Tibial nerve (tissue), 4 donors: ENCODE results near the gene KIAA1217. TPM values are rescaled to one million over a fixed set of nuclear protein-coding genes. Genes with fewer than 3 reads are reported as not detected.

Source experiments
- DNase-seq, 2 donors: peaks; one replicate each; pipeline ENCODE4 v3.0.0-alpha.2; 2019; ENCODE audit warnings: low spot score in 2 of 2
- H3K27ac ChIP-seq, 4 donors: fragments of 200-600 bp; sonication (generic) in 3 of 4; one replicate each; pipeline ENCODE4 v1.5.1; 2017 to 2019; ENCODE audit warnings: mild to moderate bottlenecking in 1 of 4
- H3K27me3 ChIP-seq, 2 donors: fragments of 200-600 bp; sonication (generic) in 1 of 2; one replicate each; pipeline versions ENCODE4 v1.5.1 to v1.6.0; 2017 to 2019
- H3K36me3 ChIP-seq, 3 donors: fragments of 200-600 bp; sonication (generic); one replicate each; pipeline ENCODE4 v1.5.1; 2018 to 2019
- H3K4me1 ChIP-seq, 4 donors: fragments of 200-600 bp; sonication (generic) in 3 of 4; one replicate each; pipeline ENCODE4 v1.5.1; 2017 to 2019
- H3K4me3 ChIP-seq, 4 donors: fragments of 200-600 bp; sonication (generic) in 3 of 4; one replicate each; pipeline ENCODE4 v1.5.1; 2017 to 2019; ENCODE audit warnings: mild to moderate bottlenecking in 1 of 4, moderate library complexity in 1 of 4
- H3K9me3 ChIP-seq, 4 donors: fragments of 200-600 bp; sonication (generic) in 3 of 4; one replicate each; pipeline ENCODE4 v1.5.1; 2017 to 2019
- EP300 ChIP-seq, 2 donors: sonication (generic); formaldehyde crosslinking; IDR thresholded peaks; one replicate each; pipeline ENCODE4 v1.6.1; 2017; ENCODE audit warnings: antibody characterized with exemption in 2 of 2, mild to moderate bottlenecking in 1 of 2
- POLR2A ChIP-seq, 2 donors: fragments of 450-650 bp; IDR thresholded peaks; one replicate each; pipeline ENCODE4 v1.6.1; 2017; ENCODE audit warnings: antibody characterized with exemption in 2 of 2, mild to moderate bottlenecking in 2 of 2, moderate library complexity in 2 of 2
- WGBS, 2 donors: methylation state at CpG; one replicate each; pipeline ENCODE4 v1.1.5; 2018; 5-methylcytosine and 5-hydroxymethylcytosine counted together
- total RNA-seq, 4 donors: library from RNA; depleted of rRNA; stranded (reverse); fragments of >200 nt; gene quantifications; one replicate each; pipeline ENCODE4 v1.1.0, GENCODE V29; 2016
- TF ChIP-seq, protein P1 (sequence below), 5 experiments: fragments of 200-600 bp in 3 of 5; fragments of 450-650 bp in 2 of 5; sonication (generic) in 3 of 5; IDR thresholded peaks; one replicate each; pipeline ENCODE4 v1.5.1; 2016 to 2019; ENCODE audit warnings: antibody characterized with exemption in 5 of 5, mild to moderate bottlenecking in 3 of 5, moderate library complexity in 2 of 5

KIAA1217 gene
- total RNA-seq, 4 donors from 2014 or later, result 38.5 to 88.1 (median 58.3) TPM

DNA sequence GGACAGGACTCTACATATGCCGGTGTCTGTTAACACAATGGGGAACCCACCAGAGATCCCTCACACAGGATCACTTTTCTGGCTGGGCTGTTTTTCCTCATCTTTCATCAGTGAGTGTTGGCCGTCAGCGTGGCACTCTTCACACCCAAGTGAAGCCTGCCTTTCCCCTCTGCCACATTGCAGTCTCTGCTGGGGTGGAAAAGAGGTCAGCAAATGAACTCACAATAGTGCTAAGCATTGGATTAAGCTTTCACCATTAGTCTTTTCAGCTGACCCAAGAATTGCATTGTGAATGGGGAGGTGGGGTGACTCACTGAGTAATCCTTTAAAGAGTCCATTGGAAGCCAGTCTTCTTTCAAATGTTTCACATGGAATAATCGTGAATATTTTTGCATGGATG is 143.0 kb downstream of the KIAA1217 start:
- Histone ChIP-seq H3K36me3 (no peaks in the 10 kb centered on the region), H3K4me1 (peaks cover 0 to 56% (median 15%) of the 10 kb centered on the region in 4 donors), H3K9me3 (no peaks in the 10 kb centered on the region), H3K27me3 (no peaks in the 10 kb centered on the region), H3K4me3 (no peak overlapping the region), H3K27ac (no peak overlapping the region)
- 59 to 71% methylated on average over 4 of the region's 4 CpGs for WGBS, 2 donors
- DNase-seq, result no peak
- TF ChIP-seq EP300 (IDR thresholded peaks at IDR 0.05), result no peak
- TF ChIP-seq, protein P1, sequence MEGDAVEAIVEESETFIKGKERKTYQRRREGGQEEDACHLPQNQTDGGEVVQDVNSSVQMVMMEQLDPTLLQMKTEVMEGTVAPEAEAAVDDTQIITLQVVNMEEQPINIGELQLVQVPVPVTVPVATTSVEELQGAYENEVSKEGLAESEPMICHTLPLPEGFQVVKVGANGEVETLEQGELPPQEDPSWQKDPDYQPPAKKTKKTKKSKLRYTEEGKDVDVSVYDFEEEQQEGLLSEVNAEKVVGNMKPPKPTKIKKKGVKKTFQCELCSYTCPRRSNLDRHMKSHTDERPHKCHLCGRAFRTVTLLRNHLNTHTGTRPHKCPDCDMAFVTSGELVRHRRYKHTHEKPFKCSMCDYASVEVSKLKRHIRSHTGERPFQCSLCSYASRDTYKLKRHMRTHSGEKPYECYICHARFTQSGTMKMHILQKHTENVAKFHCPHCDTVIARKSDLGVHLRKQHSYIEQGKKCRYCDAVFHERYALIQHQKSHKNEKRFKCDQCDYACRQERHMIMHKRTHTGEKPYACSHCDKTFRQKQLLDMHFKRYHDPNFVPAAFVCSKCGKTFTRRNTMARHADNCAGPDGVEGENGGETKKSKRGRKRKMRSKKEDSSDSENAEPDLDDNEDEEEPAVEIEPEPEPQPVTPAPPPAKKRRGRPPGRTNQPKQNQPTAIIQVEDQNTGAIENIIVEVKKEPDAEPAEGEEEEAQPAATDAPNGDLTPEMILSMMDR (IDR thresholded peaks at IDR 0.05), result no peak
- TF ChIP-seq POLR2A (IDR thresholded peaks at IDR 0.05), result no peak

DNA sequence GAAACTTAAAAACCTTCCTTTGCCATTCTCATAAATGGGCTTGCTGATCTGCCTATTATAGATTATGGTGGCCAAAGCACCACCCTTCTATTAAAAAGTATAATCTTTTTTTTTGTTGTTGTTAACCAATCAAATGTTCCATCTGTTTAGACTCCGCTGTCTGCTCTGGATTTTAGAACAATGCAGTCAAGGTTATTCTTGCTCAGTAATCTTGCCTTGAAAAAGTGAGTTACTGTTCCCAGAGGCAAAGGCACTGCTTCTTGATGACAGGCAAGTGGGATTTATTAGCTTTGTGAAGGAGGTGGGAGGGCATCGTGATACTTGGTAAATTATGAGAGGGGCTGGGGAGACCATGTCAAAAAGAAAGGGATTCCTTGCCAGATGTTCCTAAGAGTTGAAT is 143.5 kb downstream of the KIAA1217 start:
- no peak for DNase-seq
- 77 to 78% methylated on average over 2 of the region's 2 CpGs for WGBS, 2 donors
- TF ChIP-seq EP300 (IDR thresholded peaks at IDR 0.05) (no peak), POLR2A (IDR thresholded peaks at IDR 0.05) (no peak)
- TF ChIP-seq, protein P1 (IDR thresholded peaks at IDR 0.05), result no peak
- Histone ChIP-seq H3K4me1 (peaks cover 0 to 59% (median 15%) of the 10 kb centered on the region in 4 donors), H3K27me3 (no peaks in the 10 kb centered on the region), H3K4me3 (no peak overlapping the region), H3K36me3 (no peaks in the 10 kb centered on the region), H3K9me3 (no peaks in the 10 kb centered on the region), H3K27ac (peak overlapping the region in 1 of 4 donors; percentile 61)

DNA sequence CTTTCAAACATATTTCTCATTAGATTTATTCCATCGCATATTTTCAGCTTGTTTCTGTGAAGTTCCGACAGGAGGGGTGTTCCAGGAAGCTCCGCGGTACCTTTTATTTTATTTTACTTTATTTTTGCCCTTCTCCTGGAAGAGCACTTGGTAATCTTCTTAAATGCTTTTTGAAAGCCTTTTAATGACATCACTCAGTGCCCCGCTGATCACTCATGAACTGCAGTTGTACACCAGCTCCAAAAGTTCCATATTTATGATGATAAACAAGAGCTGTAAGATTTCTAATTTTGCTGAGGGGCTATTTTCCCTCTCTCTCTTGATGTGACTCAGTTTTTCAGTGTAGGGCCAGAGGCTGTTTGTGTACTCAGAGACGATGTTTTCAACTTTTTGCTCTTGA is 144.4 kb downstream of the KIAA1217 start:
- H3K4me1 ChIP-seq, result peaks cover 0 to 67% (median 15%) of the 10 kb centered on the region in 4 donors
- H3K36me3 ChIP-seq, result no peaks in the 10 kb centered on the region
- peak overlapping the region in 2 of 4 donors; percentile 61 to 74 for H3K27ac ChIP-seq
- TF ChIP-seq EP300 (IDR thresholded peaks at IDR 0.05) (no peak), POLR2A (IDR thresholded peaks at IDR 0.05) (no peak)
- TF ChIP-seq, protein P1 (IDR thresholded peaks at IDR 0.05), result no peak
- no peaks in the 10 kb centered on the region for H3K27me3 ChIP-seq
- H3K9me3 ChIP-seq, result no peaks in the 10 kb centered on the region
- 81 to 86% methylated on average over 6 of the region's 6 CpGs for WGBS, 2 donors
- DNase-seq, result no peak
- no peak overlapping the region for H3K4me3 ChIP-seq

DNA sequence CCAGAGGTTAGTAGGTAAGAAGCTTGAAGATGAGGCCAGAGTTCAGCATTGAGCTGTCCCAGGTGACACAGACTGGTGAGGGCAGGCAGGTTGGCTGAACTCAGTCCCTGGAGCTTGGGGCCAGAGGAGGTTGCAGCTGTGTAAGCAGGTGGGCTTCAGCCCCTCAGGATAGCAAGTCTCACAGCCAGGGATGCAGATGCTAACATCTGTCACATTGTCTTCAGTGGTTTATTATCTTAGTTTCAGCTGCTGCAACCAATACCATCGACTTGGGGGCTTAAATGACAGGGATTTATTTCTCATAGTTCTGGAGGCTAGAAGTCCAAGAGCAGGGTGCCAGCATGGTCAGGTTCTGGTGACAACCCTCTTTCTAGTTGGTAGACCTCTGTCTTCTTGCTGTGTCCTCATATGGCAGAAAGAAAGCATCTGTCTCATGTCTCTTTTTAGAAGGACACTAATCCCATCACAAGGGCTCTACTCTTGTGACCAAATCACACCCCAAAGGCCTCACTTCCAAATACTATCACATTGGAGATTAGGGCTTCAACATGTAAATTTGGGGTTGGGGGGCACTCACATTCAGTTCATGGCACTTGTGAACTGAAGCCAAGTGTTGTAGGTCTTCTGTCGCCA is 146.2 kb downstream of the KIAA1217 start:
- WGBS, 2 donors, result 84 to 94% methylated on average over 2 of the region's 2 CpGs
- H3K4me3 ChIP-seq, result no peak overlapping the region
- TF ChIP-seq EP300 (IDR thresholded peaks at IDR 0.05), result no peak
- no peak for TF ChIP-seq POLR2A (IDR thresholded peaks at IDR 0.05)
- TF ChIP-seq, protein P1 (IDR thresholded peaks at IDR 0.05), result no peak
- H3K27me3 ChIP-seq, result no peaks in the 10 kb centered on the region
- no peaks in the 10 kb centered on the region for H3K36me3 ChIP-seq
- H3K4me1 ChIP-seq, result peaks cover 0 to 53% (median 11%) of the 10 kb centered on the region in 4 donors
- H3K9me3 ChIP-seq, result no peaks in the 10 kb centered on the region
- DNase-seq, result no peak
- peak overlapping the region in 1 of 4 donors; percentile 43 for H3K27ac ChIP-seq

DNA sequence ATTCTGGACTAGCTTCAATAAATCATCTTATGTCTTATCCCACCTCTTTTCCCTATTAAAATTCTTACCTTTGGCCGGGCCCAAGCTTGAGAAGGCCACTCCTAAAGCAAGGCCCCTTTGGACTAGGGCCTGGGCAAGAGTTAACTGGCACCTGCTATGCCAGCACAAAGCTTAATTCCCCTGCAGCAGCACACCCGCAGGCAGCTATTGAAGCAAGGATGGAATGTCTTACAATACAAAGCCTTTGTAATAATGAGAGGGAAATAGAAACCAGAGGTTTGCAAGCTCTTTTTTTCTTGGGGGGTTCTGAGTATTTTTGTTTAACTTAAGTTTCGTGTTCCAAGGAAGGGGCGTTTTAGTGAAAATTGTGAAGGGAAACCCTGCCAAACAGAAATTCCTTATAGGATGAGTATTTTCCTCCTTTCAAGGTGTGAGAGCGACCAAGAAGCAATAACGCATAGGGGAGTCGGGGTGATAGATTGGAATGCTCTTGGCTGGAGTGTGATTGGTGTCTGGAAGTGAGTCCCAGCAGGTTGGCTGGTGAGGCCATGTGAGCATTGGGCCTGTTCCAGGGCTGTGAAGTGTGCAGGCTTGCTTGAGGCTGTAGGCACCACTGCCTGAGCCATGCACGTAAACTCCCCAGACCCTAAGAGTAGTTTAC is 148.5 kb downstream of the KIAA1217 start:
- DNase-seq, result no peak
- Histone ChIP-seq H3K27ac (peak overlapping the region in 1 of 4 donors; percentile 1), H3K9me3 (no peaks in the 10 kb centered on the region), H3K4me3 (no peak overlapping the region), H3K36me3 (no peaks in the 10 kb centered on the region), H3K27me3 (no peaks in the 10 kb centered on the region), H3K4me1 (peaks cover 0 to 46% (median 10%) of the 10 kb centered on the region in 4 donors)
- WGBS, 2 donors, result 75 to 80% methylated on average over 8 of the region's 8 CpGs
- TF ChIP-seq EP300 (IDR thresholded peaks at IDR 0.05), result no peak
- no peak for TF ChIP-seq POLR2A (IDR thresholded peaks at IDR 0.05)
- TF ChIP-seq, protein P1 (IDR thresholded peaks at IDR 0.05), result no peak
